NB4 (cell line): ENCODE measurements around the gene FGF7.

Experiments
- DNase-seq: peaks from one replicate; pipeline ENCODE4 v3.0.0; 2010; ENCODE audit warnings: low read depth
- H3K4me3 ChIP-seq: one replicate; pipeline ENCODE4 v1.5.1; 2011; ENCODE audit warnings: mild to moderate bottlenecking, low read depth, low read length, moderate library complexity
- MYC ChIP-seq: IDR thresholded peaks from 2 replicates; pipeline ENCODE4 v1.6.1; 2011; ENCODE audit warnings: low read depth, low read length
- POLR2A ChIP-seq: IDR thresholded peaks from 2 replicates; pipeline ENCODE4 v1.6.1; 2011; ENCODE audit warnings: mild to moderate bottlenecking; ENCODE audit not compliant: insufficient read length; ENCODE audit errors: extremely low read depth
- TF ChIP-seq, protein P1 (sequence below): IDR thresholded peaks from 2 replicates; pipeline ENCODE4 v1.6.1; 2011; ENCODE audit warnings: low read depth, low read length
- TF ChIP-seq, protein P2 (sequence below): IDR thresholded peaks from one replicate; pipeline ENCODE4 v1.5.1; 2012; ENCODE audit warnings: low read depth, low read length

The FGF7 gene

DNA sequence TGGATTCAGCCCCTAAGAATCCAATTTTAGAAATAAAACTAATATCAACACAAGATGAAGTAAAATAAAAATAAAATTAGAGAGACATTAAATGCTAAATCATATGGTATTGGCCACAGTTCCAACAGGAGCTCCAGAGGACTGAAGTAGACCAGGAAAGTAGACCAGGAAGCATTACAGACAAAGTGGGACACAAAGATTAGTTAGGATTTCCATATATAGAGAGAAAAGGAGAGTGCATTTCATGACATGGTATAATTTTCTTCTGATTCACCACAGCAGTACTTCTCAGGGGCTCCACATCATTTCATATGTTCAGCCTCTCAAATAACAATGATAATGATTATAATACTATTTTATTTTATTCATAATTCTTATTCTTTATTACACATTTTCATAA is 18.3 kb downstream of the FGF7 start:
- no peak for DNase-seq
- TF ChIP-seq POLR2A (no peak), MYC (no peak)
- TF ChIP-seq, protein P1, sequence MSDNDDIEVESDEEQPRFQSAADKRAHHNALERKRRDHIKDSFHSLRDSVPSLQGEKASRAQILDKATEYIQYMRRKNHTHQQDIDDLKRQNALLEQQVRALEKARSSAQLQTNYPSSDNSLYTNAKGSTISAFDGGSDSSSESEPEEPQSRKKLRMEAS, result no peak
- TF ChIP-seq, protein P2, sequence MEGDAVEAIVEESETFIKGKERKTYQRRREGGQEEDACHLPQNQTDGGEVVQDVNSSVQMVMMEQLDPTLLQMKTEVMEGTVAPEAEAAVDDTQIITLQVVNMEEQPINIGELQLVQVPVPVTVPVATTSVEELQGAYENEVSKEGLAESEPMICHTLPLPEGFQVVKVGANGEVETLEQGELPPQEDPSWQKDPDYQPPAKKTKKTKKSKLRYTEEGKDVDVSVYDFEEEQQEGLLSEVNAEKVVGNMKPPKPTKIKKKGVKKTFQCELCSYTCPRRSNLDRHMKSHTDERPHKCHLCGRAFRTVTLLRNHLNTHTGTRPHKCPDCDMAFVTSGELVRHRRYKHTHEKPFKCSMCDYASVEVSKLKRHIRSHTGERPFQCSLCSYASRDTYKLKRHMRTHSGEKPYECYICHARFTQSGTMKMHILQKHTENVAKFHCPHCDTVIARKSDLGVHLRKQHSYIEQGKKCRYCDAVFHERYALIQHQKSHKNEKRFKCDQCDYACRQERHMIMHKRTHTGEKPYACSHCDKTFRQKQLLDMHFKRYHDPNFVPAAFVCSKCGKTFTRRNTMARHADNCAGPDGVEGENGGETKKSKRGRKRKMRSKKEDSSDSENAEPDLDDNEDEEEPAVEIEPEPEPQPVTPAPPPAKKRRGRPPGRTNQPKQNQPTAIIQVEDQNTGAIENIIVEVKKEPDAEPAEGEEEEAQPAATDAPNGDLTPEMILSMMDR, result no peak

DNA sequence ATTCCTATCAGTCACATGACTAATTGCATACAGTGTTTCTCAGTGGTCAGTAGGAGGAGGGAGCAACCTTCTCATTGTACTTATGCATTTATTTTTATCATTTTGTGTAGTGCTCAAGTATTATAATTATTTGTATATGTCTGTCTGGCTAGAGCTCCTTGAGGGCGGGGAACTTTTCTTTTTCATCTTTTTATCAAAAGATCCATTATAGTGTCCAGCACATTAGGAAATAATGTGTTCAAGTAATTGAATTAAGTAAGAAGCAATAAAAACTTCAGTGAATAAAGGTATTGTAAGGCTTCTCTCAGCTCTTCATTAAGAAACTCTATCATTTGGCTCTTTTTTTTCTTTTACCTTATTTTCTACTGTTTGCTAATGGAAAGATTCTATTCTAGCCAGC is 18.8 kb downstream of the FGF7 start:
- no peak for DNase-seq
- H3K4me3 ChIP-seq, result no peak overlapping the region
- no peak for TF ChIP-seq MYC
- TF ChIP-seq, protein P1, result no peak
- TF ChIP-seq, protein P2, result no peak
- no peak for TF ChIP-seq POLR2A

More for the DNA sequence above, 18.3 kb downstream of the FGF7 start:
- no peak overlapping the region for H3K4me3 ChIP-seq

DNA sequence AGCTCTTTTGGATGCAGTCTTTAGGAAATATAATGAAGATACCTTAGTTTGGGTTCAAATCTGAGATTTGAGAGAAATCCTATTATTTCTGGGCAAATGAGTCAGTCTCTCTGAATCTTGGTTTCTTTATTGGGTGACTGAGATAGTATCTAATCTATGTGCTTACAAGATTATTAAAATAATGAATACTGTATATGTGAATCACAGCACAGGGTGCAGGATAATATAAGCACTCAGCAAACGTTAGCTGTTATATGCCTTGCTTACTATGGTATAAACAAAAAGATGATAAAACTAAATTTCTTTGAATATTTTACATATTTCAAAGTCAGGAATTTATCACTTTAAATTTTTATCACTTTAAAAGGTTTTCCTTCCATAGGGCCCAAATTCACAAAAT is 29.6 kb downstream of the FGF7 start:
- TF ChIP-seq, protein P2, result no peak
- TF ChIP-seq, protein P1, result no peak
- TF ChIP-seq MYC (no peak), POLR2A (no peak)
- H3K4me3 ChIP-seq, result no peak overlapping the region
- no peak for DNase-seq

DNA sequence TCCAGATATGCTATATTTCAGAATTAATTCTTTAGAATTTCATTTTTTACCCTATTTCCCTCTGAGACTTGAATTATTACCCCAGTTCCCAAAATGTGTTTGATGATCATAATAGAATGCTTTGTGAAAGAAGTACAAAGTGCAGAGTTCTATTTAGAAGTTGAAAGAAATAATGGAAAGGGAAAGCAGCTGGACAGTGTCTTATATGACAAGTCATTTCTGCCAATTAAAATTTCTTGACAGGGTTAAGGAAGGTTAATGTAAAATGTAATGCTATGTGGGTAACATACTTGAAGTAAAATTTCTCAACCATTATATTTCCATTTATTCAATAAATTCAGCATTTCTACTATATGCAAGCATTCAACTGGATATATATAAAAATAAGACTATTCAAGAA is 33.1 kb downstream of the FGF7 start:
- TF ChIP-seq POLR2A (no peak), MYC (no peak)
- TF ChIP-seq, protein P1, result no peak
- TF ChIP-seq, protein P2, result no peak
- H3K4me3 ChIP-seq, result no peak overlapping the region
- DNase-seq, result no peak

DNA sequence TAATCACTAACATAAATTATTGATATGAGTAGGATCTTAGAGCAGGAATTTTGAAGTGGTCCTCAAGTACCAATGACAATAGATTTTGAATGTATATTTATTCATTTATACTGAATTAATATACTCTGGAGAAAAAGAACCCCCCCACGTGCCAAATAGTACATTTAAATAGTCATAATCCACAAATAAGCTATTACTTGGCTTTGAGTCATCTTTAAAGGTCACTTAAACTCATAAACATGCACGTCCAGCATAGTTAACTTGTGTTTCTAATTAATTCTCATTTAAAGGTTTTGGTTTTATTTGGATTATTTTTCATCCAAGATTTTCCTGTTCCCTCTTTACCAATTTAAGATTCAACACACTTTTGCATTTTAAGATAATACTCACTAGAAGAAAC is 35.1 kb downstream of the FGF7 start:
- TF ChIP-seq, protein P1, result no peak
- TF ChIP-seq, protein P2, result no peak
- TF ChIP-seq MYC, result no peak
- no peak for TF ChIP-seq POLR2A
- no peak overlapping the region for H3K4me3 ChIP-seq
- DNase-seq, result no peak
